HCT116 (cell line): ENCODE measurements around the gene SLCO2A1. TPM values are rescaled to one million over a fixed set of nuclear protein-coding genes. Genes with fewer than 3 reads are reported as not detected.
A peak's percentile ranks its signal among the peaks of the same experiment; 100 is the strongest.

ENCODE experiments used
- ATAC-seq: fragments of 200-7000 bp; cut with Tn5 transposase; 2 replicates; pipeline ENCODE4 v1.9.1; 2020; ENCODE audit warnings: mild to moderate bottlenecking, moderate library complexity
- BruUV-seq: library from RNA; stranded (reverse); fragments of 400-500 nt; replicated peaks from 2 replicates; lab custom pipeline; 2021; lab: Mats Ljungman, UMichigan
- CTCF ChIA-PET: fragments of 300-600 bp; sonication (Branson Sonifier 250); formaldehyde crosslinking; loops from one replicate; lab custom pipeline; 2021; ENCODE audit warnings: antibody characterized with exemption; lab: Charles Lee
- POLR2A ChIA-PET: fragments of 300-600, 350-600 bp; sonication (Branson Sonifier 250); formaldehyde crosslinking; loops from one replicate; lab custom pipeline; 2021; ENCODE audit warnings: antibody characterized with exemption; lab: Charles Lee
- RAD21 ChIA-PET, 2 experiments: fragments of 300-600 bp; sonication (Branson Sonifier 250); formaldehyde crosslinking; loops; one replicate each; lab custom pipeline; 2023; ENCODE audit warnings: low total read pairs in 2 of 2; ENCODE audit not compliant: uncharacterized antibody in 2 of 2, unreplicated experiment in 2 of 2, low non-redundant PET in 1 of 2; lab: Charles Lee
- DNase-seq: peaks from one replicate; pipeline ENCODE4 v3.0.0-alpha.2; 2010; ENCODE audit warnings: low read depth, low spot score
- H2AFZ ChIP-seq: fragments of 200-600 bp; shearing (Covaris generic), sonication (generic); 2 replicates; pipeline ENCODE4 v1.6.1; 2017; ENCODE audit warnings: low read depth, mixed run types, mixed read lengths, antibody characterized with exemption, low read length; ENCODE audit not compliant: poor library complexity, severe bottlenecking
- H3K27ac ChIP-seq: 2 replicates; pipeline ENCODE4 v1.5.1; 2012; ENCODE audit warnings: low read depth, low read length
- H3K27me3 ChIP-seq: fragments of 200-600 bp; sonication (generic); 2 replicates; pipeline ENCODE4 v1.6.1; 2016; ENCODE audit warnings: mixed run types, low read length, mixed read lengths; ENCODE audit not compliant: insufficient read depth
- H3K36me3 ChIP-seq, 2 experiments: fragments of 200-500 bp in 1 of 2; fragments of 200-600 bp in 1 of 2; sonication (Bioruptor generic) in 1 of 2; sonication (generic) in 1 of 2; 2 replicates each; pipeline versions ENCODE4 v1.5.1 to v1.6.1; 2014 to 2016; ENCODE audit warnings: low read length in 2 of 2, inconsistent platforms in 1 of 2, mixed read lengths in 1 of 2, mixed run types in 1 of 2; ENCODE audit not compliant: insufficient read depth in 2 of 2, control insufficient read depth in 1 of 2
- H3K4me1 ChIP-seq, 2 experiments: fragments of 200-600 bp in 1 of 2; sonication (generic) in 1 of 2; 2 replicates each; pipeline versions ENCODE4 v1.5.1 to v1.6.1; 2012 to 2017; ENCODE audit warnings: low read length in 2 of 2, inconsistent platforms in 1 of 2, mild to moderate bottlenecking in 1 of 2, mixed read lengths in 1 of 2, mixed run types in 1 of 2, moderate library complexity in 1 of 2; ENCODE audit not compliant: insufficient read depth in 2 of 2, control insufficient read depth in 1 of 2
- H3K4me2 ChIP-seq: fragments of 200-600 bp; sonication (generic); 2 replicates; pipeline ENCODE4 v1.6.1; 2017; ENCODE audit warnings: mixed run types, low read length, mixed read lengths
- H3K4me3 ChIP-seq, 2 experiments: fragments of 200-600 bp in 1 of 2; sonication (generic) in 1 of 2; replicated peaks in 1 of 2; 2 replicates each; pipeline ENCODE4 v1.5.1; 2011 to 2016; ENCODE audit warnings: low read length in 2 of 2, control low read depth in 1 of 2, low read depth in 1 of 2, mild to moderate bottlenecking in 1 of 2, mixed read lengths in 1 of 2, mixed run types in 1 of 2
- H3K79me2 ChIP-seq: fragments of 200-600 bp; sonication (generic); 2 replicates; pipeline ENCODE4 v1.6.1; 2017; ENCODE audit warnings: mild to moderate bottlenecking, mixed run types, low read length, moderate library complexity, mixed read lengths; ENCODE audit not compliant: insufficient read depth
- H3K9ac ChIP-seq: fragments of 200-600 bp; sonication (generic); 2 replicates; pipeline ENCODE4 v1.6.1; 2016; ENCODE audit warnings: low read length, mixed read lengths
- H3K9me2 ChIP-seq: fragments of 200-600 bp; sonication (generic), shearing (Covaris generic); 2 replicates; pipeline ENCODE4 v1.6.1; 2017; ENCODE audit warnings: mixed run types, mild to moderate bottlenecking, moderate library complexity; ENCODE audit not compliant: insufficient read depth
- H3K9me3 ChIP-seq, 2 experiments: fragments of 200-500 bp in 1 of 2; fragments of 200-600 bp in 1 of 2; sonication (Bioruptor generic) in 1 of 2; sonication (generic) in 1 of 2; 2 replicates each; pipeline ENCODE4 v1.6.1; 2014 to 2017; ENCODE audit warnings: low read length in 2 of 2, mixed read lengths in 2 of 2, inconsistent platforms in 1 of 2, low read depth in 1 of 2, mild to moderate bottlenecking in 1 of 2, mixed run types in 1 of 2, moderate library complexity in 1 of 2; ENCODE audit not compliant: control insufficient read depth in 1 of 2, insufficient read depth in 1 of 2
- H4K20me1 ChIP-seq: fragments of 200-600 bp; sonication (generic), shearing (Covaris generic); 2 replicates; pipeline ENCODE4 v1.6.1; 2017; ENCODE audit warnings: mixed run types, mild to moderate bottlenecking, moderate library complexity; ENCODE audit not compliant: insufficient read depth
- CBX3 ChIP-seq: IDR thresholded peaks from 2 replicates; pipeline ENCODE4 v1.6.1; 2012; ENCODE audit warnings: low read depth
- CEBPB ChIP-seq: IDR thresholded peaks from 2 replicates; pipeline ENCODE4 v1.6.1; 2012; ENCODE audit warnings: low read depth
- FOSL1 ChIP-seq: IDR thresholded peaks from 2 replicates; pipeline ENCODE4 v1.6.1; 2012; ENCODE audit warnings: low read depth
- POLR2AphosphoS5 ChIP-seq: IDR thresholded peaks from 2 replicates; pipeline ENCODE4 v1.6.1; 2011; ENCODE audit warnings: mild to moderate bottlenecking, low read depth, low read length, moderate library complexity
- YY1 ChIP-seq: IDR thresholded peaks from 2 replicates; pipeline ENCODE4 v1.6.1; 2011; ENCODE audit warnings: low read length, low read depth, moderate library complexity, mild to moderate bottlenecking; ENCODE audit not compliant: insufficient replicate concordance; ENCODE audit errors: extremely low read depth
- intact Hi-C: fragments of 100-400 bp; cut with micrococcal nuclease; formaldehyde crosslinking; loops from 2 replicates; pipeline ENCODE4 v1.10.0; 2022
- total RNA-seq: library from RNA; stranded (reverse); gene quantifications from one replicate; pipeline ENCODE4 v1.2.1, GENCODE V29; 2021; ENCODE audit not compliant: unreplicated experiment
- TF ChIP-seq, protein P1 (sequence below), 3 experiments: fragments of 200-600 bp in 1 of 3; sonication (generic) in 1 of 3; IDR thresholded peaks in 2 of 3; conservative IDR thresholded peaks in 1 of 3; 2 replicates each; pipeline ENCODE4 v1.5.1; 2012 to 2017; ENCODE audit warnings: low read depth in 2 of 3, low read length in 2 of 3, antibody characterized with exemption in 1 of 3, borderline replicate concordance in 1 of 3, control low read depth in 1 of 3, mild to moderate bottlenecking in 1 of 3, mixed read lengths in 1 of 3, mixed run types in 1 of 3, moderate library complexity in 1 of 3; ENCODE audit not compliant: insufficient read depth in 1 of 3

Gene SLCO2A1
- total RNA-seq, 1 experiment from 2014 or later: 0.52 TPM

DNA sequence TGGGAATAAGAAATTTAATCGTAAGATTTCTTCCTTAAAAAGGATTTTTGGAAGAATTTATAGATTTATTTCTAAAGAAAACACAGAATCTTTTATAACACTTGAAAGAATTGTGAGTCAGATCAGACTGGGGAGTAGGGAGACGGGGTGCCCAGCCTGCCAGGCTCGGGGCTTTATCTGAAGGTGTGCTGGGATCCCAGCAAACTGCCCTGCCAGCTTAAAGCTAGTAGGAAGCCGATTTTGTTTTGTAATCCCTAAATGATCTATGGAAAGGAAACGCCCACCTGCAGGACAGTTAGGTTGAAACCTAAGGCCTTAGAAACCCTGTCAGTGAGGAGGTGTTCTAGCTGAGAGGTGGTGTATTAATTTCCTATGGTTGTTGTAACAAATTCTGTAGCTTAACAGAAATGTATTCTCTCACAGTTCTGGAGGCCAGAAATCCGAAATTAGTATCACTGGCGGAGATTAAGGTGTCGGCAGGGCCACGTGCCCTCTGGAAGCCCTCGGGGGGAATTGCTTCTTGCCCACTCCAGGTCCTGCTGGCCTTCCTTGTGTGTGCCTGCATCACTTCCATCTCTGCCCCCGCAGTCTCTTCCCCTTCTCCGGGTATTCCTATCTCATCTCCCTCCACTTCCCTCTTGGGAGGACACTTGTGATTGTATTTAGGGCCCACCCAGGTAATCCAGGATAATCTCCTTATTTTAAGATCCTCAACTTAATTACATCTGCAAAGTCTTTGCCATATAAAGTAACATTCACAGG, 114.7 kb downstream of the SLCO2A1 start:
- no peak overlapping the region for H2AFZ ChIP-seq
- no peaks in the 10 kb centered on the region for H3K9me2 ChIP-seq
- no peaks in the 10 kb centered on the region for H4K20me1 ChIP-seq
- no peaks in the 10 kb centered on the region for H3K36me3 ChIP-seq
- no peak overlapping the region for H3K27ac ChIP-seq
- no peaks in the 10 kb centered on the region for H3K27me3 ChIP-seq
- ChIA-PET CTCF (no interaction called here), POLR2A (no interaction called here), RAD21 (no interaction called here)
- intact Hi-C loops: no loop called here
- no peak overlapping the region for H3K9ac ChIP-seq
- 0 out of 4 replicates have a peak, but pooled peaks cover 0 to 4% of the 10 kb centered on the region in 2 experiments for H3K4me1 ChIP-seq
- no peak overlapping the region for H3K4me3 ChIP-seq
- no peaks in the 10 kb centered on the region for H3K9me3 ChIP-seq
- no TSS peak for BruUV-seq
- DNase-seq (no peak), ATAC-seq (no peak)
- TF ChIP-seq CBX3 (no peak), FOSL1 (no peak), POLR2AphosphoS5 (no peak), CEBPB (no peak), YY1 (no peak)
- H3K79me2 ChIP-seq: no peaks in the 10 kb centered on the region
- no peak overlapping the region for H3K4me2 ChIP-seq

DNA sequence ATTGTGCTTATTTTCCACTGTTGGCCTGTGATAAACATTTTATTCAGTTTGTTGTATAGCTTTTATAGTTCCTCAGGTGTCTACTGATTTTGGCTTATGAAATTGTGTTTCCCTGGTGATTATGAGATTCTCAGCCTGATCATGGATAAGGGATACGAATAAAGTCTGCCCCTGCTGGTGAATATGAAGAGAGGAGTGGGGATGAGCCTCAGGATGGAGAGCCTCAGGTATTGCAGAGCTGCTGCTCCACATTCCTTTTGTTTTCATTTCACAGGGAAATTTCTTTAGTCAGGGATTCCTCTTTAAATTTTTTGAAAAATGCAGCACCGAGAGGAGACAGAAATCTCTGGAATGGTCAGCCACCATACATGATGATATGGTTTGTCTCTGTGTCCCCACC, 119.3 kb downstream of the SLCO2A1 start:
- Histone ChIP-seq H3K27me3 (no peaks in the 10 kb centered on the region), H3K4me3 (no peak overlapping the region), H3K9me3 (no peaks in the 10 kb centered on the region), H3K9me2 (no peaks in the 10 kb centered on the region), H3K4me2 (no peak overlapping the region), H3K9ac (no peak overlapping the region), H3K27ac (no peak overlapping the region), H3K79me2 (no peaks in the 10 kb centered on the region), H2AFZ (peak overlapping the region; percentile 66), H3K4me1 (no peaks in the 10 kb centered on the region), H3K36me3 (no peaks in the 10 kb centered on the region), H4K20me1 (no peaks in the 10 kb centered on the region)
- CTCF ChIA-PET: interaction anchor here (0.9 to 1.4 kb wide), 3 partner anchors 10 to 14 kb away, joined by 3 to 8 read pairs (median 4); no protein-coding TSS in a partner anchor
- intact Hi-C loops: no loop called here
- TF ChIP-seq, protein P1, sequence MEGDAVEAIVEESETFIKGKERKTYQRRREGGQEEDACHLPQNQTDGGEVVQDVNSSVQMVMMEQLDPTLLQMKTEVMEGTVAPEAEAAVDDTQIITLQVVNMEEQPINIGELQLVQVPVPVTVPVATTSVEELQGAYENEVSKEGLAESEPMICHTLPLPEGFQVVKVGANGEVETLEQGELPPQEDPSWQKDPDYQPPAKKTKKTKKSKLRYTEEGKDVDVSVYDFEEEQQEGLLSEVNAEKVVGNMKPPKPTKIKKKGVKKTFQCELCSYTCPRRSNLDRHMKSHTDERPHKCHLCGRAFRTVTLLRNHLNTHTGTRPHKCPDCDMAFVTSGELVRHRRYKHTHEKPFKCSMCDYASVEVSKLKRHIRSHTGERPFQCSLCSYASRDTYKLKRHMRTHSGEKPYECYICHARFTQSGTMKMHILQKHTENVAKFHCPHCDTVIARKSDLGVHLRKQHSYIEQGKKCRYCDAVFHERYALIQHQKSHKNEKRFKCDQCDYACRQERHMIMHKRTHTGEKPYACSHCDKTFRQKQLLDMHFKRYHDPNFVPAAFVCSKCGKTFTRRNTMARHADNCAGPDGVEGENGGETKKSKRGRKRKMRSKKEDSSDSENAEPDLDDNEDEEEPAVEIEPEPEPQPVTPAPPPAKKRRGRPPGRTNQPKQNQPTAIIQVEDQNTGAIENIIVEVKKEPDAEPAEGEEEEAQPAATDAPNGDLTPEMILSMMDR (IDR thresholded peaks at IDR 0.05 in 2 of 3, conservative IDR thresholded peaks at IDR 0.05 in 1 of 3; ENCODE audit: borderline replicate concordance in 1 of 3, insufficient read depth in 1 of 3, low read depth in 2 of 3, low read length in 2 of 3): peak in 2 of 3 experiments; percentile 47 to 59; a peak in 4 of 6 replicates
- TF ChIP-seq YY1: no peak
- ATAC-seq: peak; percentile 87
- BruUV-seq: no TSS peak
- DNase-seq: no peak
- POLR2A ChIA-PET: no interaction called here
- RAD21 ChIA-PET: no interaction called here
